HepG2 (cell line): Measurements from ENCODE around the gene PRRT1. TPM values are rescaled to one million over a fixed set of nuclear protein-coding genes. Genes with fewer than 3 reads are reported as not detected.

Experiments used
- HDAC6 ChIP-seq: fragments of 200-600 bp; sonication (generic); IDR thresholded peaks from 2 replicates; pipeline ENCODE4 v1.7.0; 2017; ENCODE audit warnings: mild to moderate bottlenecking, antibody characterized with exemption, low read length, low read depth
- IRF2 ChIP-seq: IDR thresholded peaks from 2 replicates; pipeline ENCODE4 v1.6.1; 2018; ENCODE audit warnings: missing genetic modification reagents, missing compliant biosample characterization
- KDM5A ChIP-seq: fragments of 200-600 bp; sonication (generic); IDR thresholded peaks from 2 replicates; pipeline ENCODE4 v1.7.0; 2018; ENCODE audit warnings: antibody characterized with exemption, mild to moderate bottlenecking, low read length, borderline replicate concordance
- KLF13 ChIP-seq: sonication (generic); formaldehyde crosslinking; IDR thresholded peaks from 2 replicates; pipeline ENCODE4 v1.4.0; 2020; ENCODE audit warnings: mild to moderate bottlenecking, missing genetic modification reagents
- KLF16 ChIP-seq, 2 experiments: sonication (generic) in 1 of 2; formaldehyde crosslinking in 1 of 2; IDR thresholded peaks; 2 replicates each; pipeline versions ENCODE4 v1.6.1 to v1.8.0; 2016 to 2023; ENCODE audit warnings: missing genetic modification reagents in 2 of 2, missing compliant biosample characterization in 1 of 2
- NFE2L2 ChIP-seq: fragments of 150-350 bp; IDR thresholded peaks from 2 replicates; pipeline ENCODE4 v1.6.1; 2014; ENCODE audit warnings: low read length
- NR2F2 ChIP-seq: IDR thresholded peaks from 2 replicates; pipeline ENCODE4 v1.6.1; 2012; ENCODE audit warnings: low read depth, inconsistent platforms, borderline replicate concordance
- PCBP2 ChIP-seq: fragments of 200-400 bp; formaldehyde crosslinking; optimal IDR thresholded peaks from 2 replicates; pipeline ENCODE3; 2018; ENCODE audit warnings: low read length, low read depth; ENCODE audit not compliant: poor library complexity, severe bottlenecking
- SAP130 ChIP-seq: IDR thresholded peaks from 2 replicates; pipeline ENCODE4 v1.6.1; 2016; ENCODE audit warnings: low read depth
- SRSF1 ChIP-seq: fragments of 200-400 bp; formaldehyde crosslinking; optimal IDR thresholded peaks from 2 replicates; pipeline ENCODE3; 2017; ENCODE audit warnings: mild to moderate bottlenecking, low read depth, low read length, moderate library complexity
- WIZ ChIP-seq: sonication (generic); formaldehyde crosslinking; IDR thresholded peaks from 2 replicates; pipeline ENCODE4 v1.5.1; 2020; ENCODE audit warnings: mild to moderate bottlenecking, missing genetic modification reagents
- ZBTB7B ChIP-seq: sonication (generic); formaldehyde crosslinking; IDR thresholded peaks from 2 replicates; pipeline ENCODE4 v1.4.0; 2020; ENCODE audit warnings: missing genetic modification reagents
- ZNF18 ChIP-seq: sonication (generic); formaldehyde crosslinking; IDR thresholded peaks from 2 replicates; pipeline ENCODE4 v1.8.0; 2022; ENCODE audit warnings: mild to moderate bottlenecking, missing genetic modification reagents; ENCODE audit not compliant: insufficient replicate concordance
- ZNF180 ChIP-seq: sonication (generic); formaldehyde crosslinking; IDR thresholded peaks from 2 replicates; pipeline ENCODE4 v1.4.0; 2020; ENCODE audit warnings: low read depth, missing genetic modification reagents, borderline replicate concordance
- ZNF230 ChIP-seq: sonication (generic); formaldehyde crosslinking; IDR thresholded peaks from 2 replicates; pipeline ENCODE4 v1.4.0; 2020; ENCODE audit warnings: mild to moderate bottlenecking, missing genetic modification reagents
- ZNF335 ChIP-seq: sonication (generic); formaldehyde crosslinking; IDR thresholded peaks from 2 replicates; pipeline ENCODE4 v1.4.0; 2020; ENCODE audit warnings: missing genetic modification reagents
- ZNF510 ChIP-seq: sonication (generic); formaldehyde crosslinking; IDR thresholded peaks from 2 replicates; pipeline ENCODE4 v1.4.0; 2020; ENCODE audit warnings: low read depth, mild to moderate bottlenecking, missing genetic modification reagents
- ZNF564 ChIP-seq: sonication (generic); formaldehyde crosslinking; IDR thresholded peaks from 2 replicates; pipeline ENCODE4 v1.8.1; 2023; ENCODE audit warnings: mild to moderate bottlenecking, missing genetic modification reagents
- ZNF83 ChIP-seq: sonication (generic); formaldehyde crosslinking; IDR thresholded peaks from 2 replicates; pipeline ENCODE4 v1.4.0; 2020; ENCODE audit warnings: missing genetic modification reagents, mild to moderate bottlenecking, borderline replicate concordance
- polyA plus RNA-seq, 8 experiments: library from polyadenylated mRNA; depleted of rRNA in 3 of 8; stranded (reverse) in 7 of 8; unstranded in 1 of 8; fragments of >200 nt; fragmentation: Illumina TruSeq in 4 of 8; extraction: Trizol in 4 of 8; gene quantifications; 2 replicates each; pipeline versions ENCODE4 v1.2.1 to v1.2.3, GENCODE V29; 2011 to 2016; ENCODE audit warnings: low read depth in 4 of 8, missing spikeins in 1 of 8, mixed read lengths in 1 of 8; ENCODE audit not compliant: insufficient read depth in 1 of 8
- total RNA-seq, 5 experiments: library from RNA; depleted of rRNA; stranded (reverse); fragments of >200 nt; fragmentation: Illumina TruSeq; extraction: Trizol; gene quantifications; 2 replicates each; pipeline ENCODE4 v1.2.3, GENCODE V29; 2016; ENCODE audit warnings: low read depth in 1 of 5
- TF ChIP-seq, protein P1 (sequence below): sonication (generic); formaldehyde crosslinking; conservative IDR thresholded peaks from 2 replicates; pipeline ENCODE4 v1.8.0; 2022; ENCODE audit warnings: mild to moderate bottlenecking, moderate library complexity, missing genetic modification reagents

Gene PRRT1
- total and polyA plus RNA-seq, 2 of the 13 experiments (the other 11 are each of a cell fraction or from before 2014, with no cell fraction given), result 0.64 to 1.4 TPM

GRCh38 chr6:32152769-32153563 lies 1.2 kb upstream of the PRRT1 start (continued):
- TF ChIP-seq PCBP2, result no peak
- TF ChIP-seq IRF2 (CRISPR knock-in tag), result no peak
- no peak for TF ChIP-seq KDM5A
- 0 out of 2 replicates have a peak, but pooled peaks have one; percentile 2 for TF ChIP-seq WIZ (CRISPR knock-in tag)
- TF ChIP-seq ZBTB7B (CRISPR knock-in tag), result no peak
- peak in 1 of 2 experiments; percentile 5; a peak in 1 of 4 replicates for TF ChIP-seq KLF16 (CRISPR knock-in tag; IDR thresholded peaks at IDR 0.05)
- no peak; the same call in 1 of the 2 replicates for TF ChIP-seq NR2F2
- no peak for TF ChIP-seq HDAC6
- no peak for TF ChIP-seq KLF13 (CRISPR knock-in tag)
- 0 out of 2 replicates have a peak, but pooled peaks have one; percentile 81 for TF ChIP-seq ZNF180
- TF ChIP-seq ZNF564 (CRISPR knock-in tag), result 0 out of 2 replicates have a peak, but pooled peaks have one; percentile 25
- 0 out of 2 replicates have a peak, but pooled peaks have one; percentile 14 for TF ChIP-seq NFE2L2
- TF ChIP-seq SRSF1, result no peak
- TF ChIP-seq ZNF510, result no peak
- TF ChIP-seq ZNF335 (CRISPR knock-in tag), result no peak
- no peak for TF ChIP-seq ZNF83 (CRISPR knock-in tag)
- TF ChIP-seq, protein P1, sequence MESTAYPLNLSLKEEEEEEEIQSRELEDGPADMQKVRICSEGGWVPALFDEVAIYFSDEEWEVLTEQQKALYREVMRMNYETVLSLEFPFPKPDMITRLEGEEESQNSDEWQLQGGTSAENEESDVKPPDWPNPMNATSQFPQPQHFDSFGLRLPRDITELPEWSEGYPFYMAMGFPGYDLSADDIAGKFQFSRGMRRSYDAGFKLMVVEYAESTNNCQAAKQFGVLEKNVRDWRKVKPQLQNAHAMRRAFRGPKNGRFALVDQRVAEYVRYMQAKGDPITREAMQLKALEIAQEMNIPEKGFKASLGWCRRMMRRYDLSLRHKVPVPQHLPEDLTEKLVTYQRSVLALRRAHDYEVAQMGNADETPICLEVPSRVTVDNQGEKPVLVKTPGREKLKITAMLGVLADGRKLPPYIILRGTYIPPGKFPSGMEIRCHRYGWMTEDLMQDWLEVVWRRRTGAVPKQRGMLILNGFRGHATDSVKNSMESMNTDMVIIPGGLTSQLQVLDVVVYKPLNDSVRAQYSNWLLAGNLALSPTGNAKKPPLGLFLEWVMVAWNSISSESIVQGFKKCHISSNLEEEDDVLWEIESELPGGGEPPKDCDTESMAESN (CRISPR knock-in tag), result no peak
- no peak for TF ChIP-seq ZNF18 (CRISPR knock-in tag)
- TF ChIP-seq ZNF230 (CRISPR knock-in tag), result no peak
- no peak for TF ChIP-seq SAP130
